Naive thymus-derived CD4-positive, alpha-beta T cell (primary cell): Measurements from ENCODE around the gene PRMT6. TPM values are rescaled to one million over a fixed set of nuclear protein-coding genes. Genes with fewer than 3 reads are reported as not detected.
"Not testable (repeated sequence)": the region's sequence is repeated elsewhere in the genome, so short reads cannot be mapped to it uniquely, and the experiment has no call there.

Experiments
- ATAC-seq: fragments of 150-1000 bp; cut with Tn5 transposase; 2 replicates; pipeline ENCODE4 v1.10.0; 2021; ENCODE audit warnings: mild to moderate bottlenecking, moderate library complexity
- CTCF ChIA-PET: fragments of 350-600 bp; sonication (Branson Sonifier 250); formaldehyde crosslinking; loops from one replicate; lab custom pipeline; 2021; ENCODE audit warnings: antibody characterized with exemption; lab: Charles Lee
- POLR2A ChIA-PET: fragments of 350-600 bp; sonication (Branson Sonifier 250); formaldehyde crosslinking; loops from one replicate; lab custom pipeline; 2021; ENCODE audit warnings: antibody characterized with exemption, inconsistent platforms; lab: Charles Lee
- DNase-seq, 9 donors: peaks; one replicate each; pipeline versions ENCODE4 v3.0.0 to v3.0.0-alpha.2; 2020 to 2022; ENCODE audit warnings: mixed read lengths in 1 of 9
- H3K27ac ChIP-seq: one replicate; pipeline ENCODE4 v1.7.0; 2013; ENCODE audit warnings: mild to moderate bottlenecking, low read depth, low read length, moderate library complexity
- H3K27me3 ChIP-seq, 2 donors: one replicate each; pipeline ENCODE4 v1.7.0; 2013; ENCODE audit warnings: low read length in 2 of 2, mild to moderate bottlenecking in 2 of 2, moderate library complexity in 2 of 2; ENCODE audit not compliant: control insufficient read depth in 2 of 2, insufficient read depth in 2 of 2
- H3K36me3 ChIP-seq, 3 experiments: 1 replicate in 2 of 3; 2 replicates in 1 of 3; pipeline ENCODE4 v1.7.0; 2013; ENCODE audit warnings: low read length in 3 of 3, mild to moderate bottlenecking in 3 of 3, moderate library complexity in 1 of 3; ENCODE audit not compliant: insufficient read depth in 3 of 3, control insufficient read depth in 2 of 3
- H3K4me1 ChIP-seq, 2 donors: one replicate each; pipeline ENCODE4 v1.7.0; 2013; ENCODE audit warnings: low read length in 2 of 2, mild to moderate bottlenecking in 2 of 2, moderate library complexity in 1 of 2; ENCODE audit not compliant: control insufficient read depth in 2 of 2, insufficient read depth in 2 of 2
- H3K4me3 ChIP-seq: 2 replicates; pipeline ENCODE4 v1.7.0; 2013; ENCODE audit warnings: mild to moderate bottlenecking, low read length
- H3K9me3 ChIP-seq, 3 experiments: 1 replicate in 2 of 3; 2 replicates in 1 of 3; pipeline ENCODE4 v1.7.0; 2013; ENCODE audit warnings: low read length in 3 of 3; ENCODE audit not compliant: control insufficient read depth in 2 of 3
- H3K27ac Mint-ChIP-seq, 9 donors: one replicate each; pipeline ENCODE4 v1.8.0; 2020 to 2022; ENCODE audit warnings: mixed read lengths in 9 of 9, mild to moderate bottlenecking in 8 of 9, moderate library complexity in 5 of 9, inconsistent platforms in 2 of 9
- H3K27me3 Mint-ChIP-seq, 5 donors: one replicate each; pipeline ENCODE4 v1.8.0; 2021 to 2022; ENCODE audit warnings: mixed read lengths in 5 of 5, mild to moderate bottlenecking in 1 of 5
- H3K36me3 Mint-ChIP-seq, 5 donors: one replicate each; pipeline ENCODE4 v1.8.0; 2020 to 2022; ENCODE audit warnings: mixed read lengths in 5 of 5, mild to moderate bottlenecking in 3 of 5, inconsistent platforms in 1 of 5
- H3K4me1 Mint-ChIP-seq, 7 donors: one replicate each; pipeline ENCODE4 v1.8.0; 2020 to 2022; ENCODE audit warnings: mixed read lengths in 7 of 7, mild to moderate bottlenecking in 3 of 7, inconsistent platforms in 1 of 7
- H3K4me3 Mint-ChIP-seq, 10 donors: one replicate each; pipeline ENCODE4 v1.8.0; 2020 to 2022; ENCODE audit warnings: mild to moderate bottlenecking in 10 of 10, mixed read lengths in 10 of 10, moderate library complexity in 6 of 10, inconsistent platforms in 2 of 10
- H3K9me3 Mint-ChIP-seq, 11 donors: one replicate each; pipeline ENCODE4 v1.8.0; 2020 to 2022; ENCODE audit warnings: mixed read lengths in 11 of 11, mild to moderate bottlenecking in 4 of 11, inconsistent platforms in 1 of 11, moderate library complexity in 1 of 11
- intact Hi-C, 2 donors: fragments of 100-400 bp; cut with micrococcal nuclease; formaldehyde crosslinking; loops; one replicate each; pipeline ENCODE4 v1.15.1; 2023
- polyA plus RNA-seq, 2 donors: library from polyadenylated mRNA; unstranded; fragments of 300-500 nt; fragmentation: Illumina TruSeq; gene quantifications; one replicate each; pipeline ENCODE4 v1.2.3, GENCODE V29; 2021
- total RNA-seq, 6 experiments: library from RNA in 5 of 6; stranded (reverse) in 5 of 6; gene quantifications; 1 replicate in 5 of 6; 2 replicates in 1 of 6; pipeline ENCODE4 v1.2.3 and lab custom pipeline; 2021 to 2026

PRMT6 gene
- total and polyA plus RNA-seq, 7 experiments from 2014 or later: 7.4 to 23.6 (median 19.0) TPM

DNA sequence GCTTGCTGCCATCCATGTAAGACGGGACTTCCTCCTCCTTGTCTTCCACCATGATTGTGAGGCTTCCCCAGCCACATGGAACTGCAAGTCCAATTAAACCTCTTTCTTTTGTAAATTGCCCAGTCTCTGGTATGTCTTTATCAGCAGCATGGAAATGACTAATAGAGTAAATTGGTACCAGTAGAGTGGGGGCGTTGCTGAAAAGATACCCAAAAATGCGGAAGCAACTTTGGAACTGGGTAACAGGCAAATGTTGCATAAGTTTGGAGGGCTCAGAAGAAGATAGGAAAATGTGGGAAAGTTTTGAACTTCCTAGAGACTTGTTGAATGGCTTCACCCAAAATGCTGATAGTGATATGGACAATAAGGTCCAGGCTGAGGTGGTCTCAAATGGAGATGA, 17.6 kb upstream of the PRMT6 start:
- H3K36me3 Mint-ChIP-seq, H3K4me3 Mint-ChIP-seq, H3K9me3 ChIP-seq, H3K4me1 Mint-ChIP-seq, H3K27ac ChIP-seq, POLR2A ChIA-PET, H3K4me3 ChIP-seq, H3K4me1 ChIP-seq, intact Hi-C loops, DNase-seq, CTCF ChIA-PET, ATAC-seq, H3K36me3 ChIP-seq, H3K27me3 ChIP-seq: not testable (repeated sequence)
- Mint-ChIP-seq H3K9me3 (peaks cover 0 to 11% (median 5%) of the 10 kb centered on the region in 11 donors), H3K27me3 (peaks cover 0 to 39% (median 18%) of the 10 kb centered on the region in 5 donors), H3K27ac (peak overlapping the region in 1 of 9 donors; percentile 56)

DNA sequence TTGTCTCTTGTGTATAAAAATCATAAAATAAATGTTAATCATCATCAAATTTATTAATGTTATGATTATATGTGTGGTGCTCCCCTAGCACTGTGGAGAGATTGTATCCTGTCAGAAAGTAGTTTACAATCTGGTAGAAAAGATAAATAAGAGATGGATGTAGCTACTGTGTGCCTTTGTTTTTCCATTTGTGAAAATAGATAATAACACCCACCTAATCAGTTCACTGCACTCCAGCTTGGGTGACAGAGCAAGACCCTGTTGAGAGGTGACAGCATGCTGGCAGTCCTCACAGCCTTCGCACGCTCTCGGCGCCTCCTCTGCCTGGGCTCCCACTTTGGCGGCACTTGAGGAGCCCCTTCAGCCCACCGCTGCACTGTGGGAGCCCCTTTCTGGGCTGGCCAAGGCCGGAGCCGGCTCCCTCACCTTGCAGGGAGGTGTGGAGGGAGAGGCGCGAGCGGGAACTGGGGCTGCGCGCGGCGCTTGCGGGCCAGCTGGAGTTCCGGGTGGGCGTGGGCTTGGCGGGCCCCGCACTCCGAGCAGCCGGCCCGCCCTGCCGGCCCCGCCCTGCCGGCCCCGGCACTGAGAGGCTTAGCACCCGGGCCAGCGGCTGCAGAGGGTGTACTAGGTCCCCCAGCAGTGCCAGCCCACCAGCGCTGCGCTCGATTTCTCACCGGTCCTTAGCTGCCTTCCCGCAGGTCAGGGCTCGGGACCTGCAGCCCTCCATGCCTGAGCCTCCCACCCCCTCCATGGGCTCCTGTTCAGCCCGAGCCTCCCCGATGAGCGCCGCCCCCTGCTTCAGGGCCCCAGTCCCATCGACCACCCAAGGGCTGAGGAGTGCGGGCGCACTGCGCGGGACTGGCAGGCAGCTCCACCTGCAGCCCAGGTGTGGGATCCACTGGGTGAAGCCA, 11.9 kb upstream of the PRMT6 start:
- H3K27me3 Mint-ChIP-seq: peaks cover 6 to 38% (median 18%) of the 10 kb centered on the region in 5 donors
- CTCF ChIA-PET, H3K4me3 ChIP-seq, H3K27ac Mint-ChIP-seq, H3K27me3 ChIP-seq, H3K4me1 ChIP-seq, H3K27ac ChIP-seq, H3K9me3 ChIP-seq, POLR2A ChIA-PET, ATAC-seq, H3K36me3 Mint-ChIP-seq, H3K4me3 Mint-ChIP-seq, H3K9me3 Mint-ChIP-seq, H3K4me1 Mint-ChIP-seq, H3K36me3 ChIP-seq, DNase-seq, intact Hi-C loops: not testable (repeated sequence)

DNA sequence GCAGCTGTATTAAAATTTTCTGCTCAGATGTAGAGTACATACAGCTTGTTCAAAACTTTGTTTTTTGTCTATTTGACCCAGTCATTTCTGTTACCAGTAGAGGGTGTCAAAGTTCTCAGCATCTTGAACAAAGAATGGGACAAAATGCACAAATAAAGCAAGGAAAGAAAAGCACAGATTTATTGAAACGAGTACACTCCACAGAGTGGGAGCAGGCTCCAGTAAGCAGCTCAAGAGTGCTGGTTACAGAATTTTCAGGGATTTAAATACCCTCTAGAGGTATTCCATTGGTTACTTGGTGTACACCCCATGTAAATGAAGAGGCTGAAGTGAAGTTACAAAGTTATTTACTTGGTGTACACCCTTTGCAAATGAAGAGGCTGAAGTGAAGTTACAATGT, 8.9 kb upstream of the PRMT6 start:
- intact Hi-C loops: loop anchor here (1.0 to 2.0 kb wide), 2 partner anchors 95 kb away; no protein-coding TSS in a partner anchor
- CTCF ChIA-PET: no interaction called here
- Mint-ChIP-seq H3K4me1 (peaks cover 0 to 2% (median 0%) of the 10 kb centered on the region in 7 donors), H3K9me3 (peaks cover 0 to 4% (median 0%) of the 10 kb centered on the region in 11 donors), H3K27ac (no peak overlapping the region), H3K36me3 (no peaks in the 10 kb centered on the region), H3K27me3 (peaks cover 13 to 22% (median 19%) of the 10 kb centered on the region in 5 donors), H3K4me3 (no peak overlapping the region)
- no peaks in the 10 kb centered on the region for H3K27me3 ChIP-seq
- no peaks in the 10 kb centered on the region for H3K4me1 ChIP-seq
- POLR2A ChIA-PET: no interaction called here
- no peak for ATAC-seq
- no peak overlapping the region for H3K4me3 ChIP-seq
- H3K9me3 ChIP-seq: no peaks in the 10 kb centered on the region
- DNase-seq: no peak
- H3K36me3 ChIP-seq: no peaks in the 10 kb centered on the region
- no peak overlapping the region for H3K27ac ChIP-seq

DNA sequence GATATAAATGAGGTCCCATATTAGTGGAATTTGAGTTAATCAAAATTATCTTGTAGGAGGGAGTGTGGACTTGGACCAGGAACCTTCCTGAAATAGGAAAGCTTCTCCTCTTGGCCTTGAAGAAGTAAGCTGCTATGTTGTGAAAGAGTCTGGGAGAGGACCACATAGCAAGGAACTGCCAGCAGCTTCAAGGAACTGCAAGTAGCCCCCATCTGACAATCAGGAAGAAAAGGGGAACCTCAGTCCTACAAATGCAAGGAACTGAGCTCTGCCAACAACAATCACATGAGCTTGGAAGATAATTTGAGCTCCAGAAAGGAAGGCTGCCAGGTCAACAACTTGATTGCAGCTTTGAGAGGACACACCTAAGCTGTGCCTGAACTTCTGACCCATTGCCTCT, 8.2 kb upstream of the PRMT6 start:
- ChIA-PET CTCF (interaction anchor here (0.7 kb wide), 1 partner anchor 33 kb away, joined by 3 read pairs; no protein-coding TSS in a partner anchor), POLR2A (no interaction called here)
- intact Hi-C loops: no loop called here
- H3K9me3 ChIP-seq: no peaks in the 10 kb centered on the region
- Mint-ChIP-seq H3K27ac (peak overlapping the region in 1 of 9 donors; percentile 47), H3K4me1 (peaks cover 0 to 2% (median 0%) of the 10 kb centered on the region in 7 donors), H3K4me3 (no peak overlapping the region), H3K9me3 (peaks cover 0 to 4% (median 0%) of the 10 kb centered on the region in 11 donors), H3K27me3 (peaks cover 13 to 19% (median 18%) of the 10 kb centered on the region in 5 donors), H3K36me3 (no peaks in the 10 kb centered on the region)
- H3K4me1 ChIP-seq: no peaks in the 10 kb centered on the region
- no peak overlapping the region for H3K27ac ChIP-seq
- H3K36me3 ChIP-seq: no peaks in the 10 kb centered on the region
- ATAC-seq (no peak), DNase-seq (no peak)
- H3K27me3 ChIP-seq: no peaks in the 10 kb centered on the region
- H3K4me3 ChIP-seq: no peak overlapping the region

DNA sequence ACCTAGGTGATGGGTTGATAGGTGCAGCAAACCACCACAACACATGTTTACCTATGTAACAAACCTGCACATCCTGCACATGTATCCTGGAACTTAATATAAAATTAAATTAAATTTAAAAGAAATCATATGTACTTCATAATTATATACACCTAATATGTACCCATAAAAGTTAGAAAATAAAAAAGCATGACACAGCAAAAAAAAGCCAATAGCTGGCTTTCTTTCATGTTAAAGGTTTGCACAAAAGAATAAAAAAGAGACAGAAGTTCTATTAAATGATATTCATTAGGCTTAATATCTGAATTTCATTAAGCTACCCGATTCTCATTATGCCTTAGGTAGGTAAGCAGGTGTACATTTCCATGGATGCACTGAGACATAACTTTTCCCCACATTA, 5.2 kb upstream of the PRMT6 start:
- peaks cover 0 to 6% (median 0%) of the 10 kb centered on the region in 11 donors for H3K9me3 Mint-ChIP-seq
- no peak overlapping the region for H3K4me3 Mint-ChIP-seq
- H3K27me3 Mint-ChIP-seq: peaks cover 11 to 19% (median 13%) of the 10 kb centered on the region in 5 donors
- ATAC-seq (no peak), DNase-seq (no peak)
- no peaks in the 10 kb centered on the region for H3K9me3 ChIP-seq
- H3K27me3 ChIP-seq: no peaks in the 10 kb centered on the region
- ChIA-PET CTCF (no interaction called here), POLR2A (no interaction called here)
- H3K4me1 Mint-ChIP-seq: peaks cover 0 to 5% (median 2%) of the 10 kb centered on the region in 7 donors
- H3K27ac Mint-ChIP-seq: no peak overlapping the region
- H3K36me3 ChIP-seq: no peaks in the 10 kb centered on the region
- H3K27ac ChIP-seq: no peak overlapping the region
- no peaks in the 10 kb centered on the region for H3K4me1 ChIP-seq
- H3K36me3 Mint-ChIP-seq: peaks cover 0 to under 1% (median 0%) of the 10 kb centered on the region in 5 donors
- no peak overlapping the region for H3K4me3 ChIP-seq
- intact Hi-C loops: no loop called here

DNA sequence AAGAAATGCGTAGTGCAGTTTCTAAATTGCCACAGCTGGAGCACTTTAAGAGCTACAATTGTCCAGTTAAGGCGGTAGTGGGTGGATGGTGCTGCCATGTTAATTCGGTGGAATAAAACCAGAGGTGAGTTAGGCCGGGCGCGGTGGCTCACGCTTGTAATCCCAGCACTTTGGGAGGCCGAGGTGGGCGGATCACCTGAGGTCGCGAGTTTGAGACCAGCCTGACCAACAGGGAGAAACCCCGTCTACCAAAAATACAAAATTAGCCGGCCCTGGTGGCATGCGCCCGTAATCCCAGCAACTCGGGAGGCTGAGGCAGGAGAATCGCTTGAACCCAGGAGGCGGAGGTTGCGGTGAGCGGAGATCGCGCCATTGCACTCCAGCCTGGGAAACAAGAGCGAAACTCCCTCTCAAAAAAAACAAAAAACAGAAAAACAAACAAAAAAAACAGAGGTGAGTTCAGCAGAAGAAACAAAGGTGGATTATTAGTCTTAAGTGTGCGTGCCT, 502 bp upstream of the PRMT6 start:
- Mint-ChIP-seq H3K4me1 (peaks cover 19 to 41% (median 29%) of the 10 kb centered on the region in 7 donors), H3K4me3 (peak overlapping the region; percentile 96 to 100 (median 98)), H3K36me3 (peaks cover 0 to 17% (median 7%) of the 10 kb centered on the region in 5 donors), H3K27ac (peak overlapping the region; percentile 95 to 98 (median 97))
- Histone ChIP-seq H3K4me3 (peak overlapping the region; percentile 95), H3K4me1 (peaks cover 11 to 12% of the 10 kb centered on the region in 2 donors), H3K27ac (peak overlapping the region; percentile 80)
- H3K9me3 Mint-ChIP-seq, CTCF ChIA-PET, H3K36me3 ChIP-seq, H3K27me3 Mint-ChIP-seq, ATAC-seq, H3K27me3 ChIP-seq, H3K9me3 ChIP-seq, DNase-seq: not testable (repeated sequence)
- intact Hi-C loops: loop anchor here (2.0 to 5.0 kb wide), 4 partner anchors 87 to 1146 kb away; partner anchors contain the start of genes SLC25A24 (in 2 of the 2) and VAV3 (in 1 of the 2)
- POLR2A ChIA-PET: interaction anchor here (0.7 to 1.1 kb wide), 3 partner anchors 13 to 89 kb away, joined by 3 read pairs; no protein-coding TSS in a partner anchor
